Measurements from ENCODE around the gene BOD1L1.
A peak's percentile ranks its signal among the peaks of the same experiment; 100 is the strongest.

BOD1L1 gene

GRCh38 chr4:13633671-13634070 is 6.1 kb upstream of the BOD1L1 start:
- Histone ChIP-seq H3K27me3 (ENCODE audit: insufficient read depth, low read depth) (no peaks in the 10 kb centered on the region), H4K20me1 (ENCODE audit: insufficient read depth) (no peaks in the 10 kb centered on the region), H3K9ac (no peak overlapping the region), H3K4me1 (ENCODE audit: low read depth, poor library complexity, severe bottlenecking) (peaks cover 2% of the 10 kb centered on the region), H3K36me3 (ENCODE audit: insufficient read depth) (no peaks in the 10 kb centered on the region), H3K27ac (no peak overlapping the region), H2AFZ (ENCODE audit: low read depth) (no peak overlapping the region), H3K4me2 (no peak overlapping the region), H3K79me2 (ENCODE audit: insufficient read depth, low read depth) (no peaks in the 10 kb centered on the region), H3K4me3 (IDR thresholded peaks at IDR 0.05; ENCODE audit: insufficient read depth, low read depth, low read length) (no peak overlapping the region)
- TF ChIP-seq, protein P1, sequence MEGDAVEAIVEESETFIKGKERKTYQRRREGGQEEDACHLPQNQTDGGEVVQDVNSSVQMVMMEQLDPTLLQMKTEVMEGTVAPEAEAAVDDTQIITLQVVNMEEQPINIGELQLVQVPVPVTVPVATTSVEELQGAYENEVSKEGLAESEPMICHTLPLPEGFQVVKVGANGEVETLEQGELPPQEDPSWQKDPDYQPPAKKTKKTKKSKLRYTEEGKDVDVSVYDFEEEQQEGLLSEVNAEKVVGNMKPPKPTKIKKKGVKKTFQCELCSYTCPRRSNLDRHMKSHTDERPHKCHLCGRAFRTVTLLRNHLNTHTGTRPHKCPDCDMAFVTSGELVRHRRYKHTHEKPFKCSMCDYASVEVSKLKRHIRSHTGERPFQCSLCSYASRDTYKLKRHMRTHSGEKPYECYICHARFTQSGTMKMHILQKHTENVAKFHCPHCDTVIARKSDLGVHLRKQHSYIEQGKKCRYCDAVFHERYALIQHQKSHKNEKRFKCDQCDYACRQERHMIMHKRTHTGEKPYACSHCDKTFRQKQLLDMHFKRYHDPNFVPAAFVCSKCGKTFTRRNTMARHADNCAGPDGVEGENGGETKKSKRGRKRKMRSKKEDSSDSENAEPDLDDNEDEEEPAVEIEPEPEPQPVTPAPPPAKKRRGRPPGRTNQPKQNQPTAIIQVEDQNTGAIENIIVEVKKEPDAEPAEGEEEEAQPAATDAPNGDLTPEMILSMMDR (conservative IDR thresholded peaks at IDR 0.05; ENCODE audit: low read depth, low read length) = no peak

DNA sequence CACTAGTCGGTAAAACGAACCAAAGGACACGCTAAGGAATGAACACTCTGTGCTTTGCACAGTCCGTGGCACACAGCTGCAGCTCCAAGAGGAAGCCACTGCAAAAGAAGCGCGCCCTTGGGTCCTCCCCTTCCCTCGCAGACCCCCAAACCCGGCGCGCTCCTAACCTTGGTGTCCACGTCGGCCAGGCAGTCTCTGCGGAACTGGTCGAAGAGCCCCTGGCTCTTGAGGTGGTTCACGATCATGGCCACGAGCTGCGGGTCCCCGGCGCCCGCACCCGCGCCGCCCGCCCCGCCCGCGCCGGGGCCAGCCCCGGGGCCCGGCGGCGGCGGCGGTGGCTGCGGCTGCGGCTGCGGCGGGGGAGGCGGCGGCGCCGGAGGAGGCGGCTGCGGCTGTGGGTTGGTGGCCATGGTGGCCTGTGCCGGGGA is 333 bp downstream of the BOD1L1 start:
- H3K4me3 ChIP-seq (IDR thresholded peaks at IDR 0.05; ENCODE audit: insufficient read depth, low read depth, low read length) = peak overlapping the region; percentile 35
- H2AFZ ChIP-seq (ENCODE audit: low read depth) = peak overlapping the region; percentile 87; the same call in 1 of the 2 replicates
- H3K4me1 ChIP-seq (ENCODE audit: low read depth, poor library complexity, severe bottlenecking) = peaks cover 5% of the 10 kb centered on the region
- H3K36me3 ChIP-seq (ENCODE audit: insufficient read depth) = no peaks in the 10 kb centered on the region
- peak overlapping the region; percentile 93 for H3K4me2 ChIP-seq
- TF ChIP-seq, protein P1 (conservative IDR thresholded peaks at IDR 0.05; ENCODE audit: low read depth, low read length) = no peak
- peaks cover 48% of the 10 kb centered on the region for H3K79me2 ChIP-seq (ENCODE audit: insufficient read depth, low read depth)
- no peaks in the 10 kb centered on the region for H4K20me1 ChIP-seq (ENCODE audit: insufficient read depth)
- H3K27ac ChIP-seq = peak overlapping the region; percentile 77
- H3K27me3 ChIP-seq (ENCODE audit: insufficient read depth, low read depth) = no peaks in the 10 kb centered on the region
- H3K9ac ChIP-seq = peak overlapping the region; percentile 79; the same call in 1 of the 2 replicates

DNA sequence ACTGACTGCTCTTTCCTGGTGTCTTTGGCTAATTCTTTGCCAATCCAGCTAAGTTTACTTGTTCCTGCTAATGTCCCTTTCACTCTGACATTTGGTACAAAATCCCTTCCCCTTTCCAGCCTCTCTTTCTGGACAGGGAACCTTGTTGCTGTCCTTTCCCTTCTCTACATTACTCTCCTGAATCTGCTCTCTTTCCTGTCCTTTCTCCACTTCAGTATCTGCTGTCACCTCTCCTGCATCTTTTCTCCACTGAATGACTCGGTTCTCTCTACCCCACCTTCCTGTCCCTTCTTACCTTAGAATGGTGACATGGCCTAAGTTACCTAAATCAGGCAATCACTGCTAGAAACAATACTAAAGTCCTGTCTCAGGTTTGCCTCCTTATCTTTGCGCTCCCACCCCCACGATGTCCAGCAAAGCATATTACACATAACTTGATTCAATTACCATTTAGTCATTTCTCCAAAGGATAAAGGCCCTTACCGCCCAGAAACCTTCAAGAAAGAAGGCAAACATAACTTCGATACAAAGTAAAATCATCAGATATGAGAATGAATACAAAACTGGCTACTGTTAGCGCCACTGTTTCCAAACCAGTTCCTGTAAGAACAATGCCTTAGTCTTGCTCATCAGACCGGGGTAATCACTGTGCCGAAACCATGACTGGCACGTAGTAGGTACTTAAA is 890 bp downstream of the BOD1L1 start:
- Histone ChIP-seq H3K79me2 (ENCODE audit: insufficient read depth, low read depth) (peaks cover 48% of the 10 kb centered on the region), H3K4me2 (peak overlapping the region; percentile 93), H3K27ac (peak overlapping the region; percentile 30; the same call in 1 of the 2 replicates), H3K36me3 (ENCODE audit: insufficient read depth) (no peaks in the 10 kb centered on the region), H2AFZ (ENCODE audit: low read depth) (no peak overlapping the region), H3K4me1 (ENCODE audit: low read depth, poor library complexity, severe bottlenecking) (peaks cover 5% of the 10 kb centered on the region), H3K4me3 (IDR thresholded peaks at IDR 0.05; ENCODE audit: insufficient read depth, low read depth, low read length) (peak overlapping the region; percentile 35), H4K20me1 (ENCODE audit: insufficient read depth) (no peaks in the 10 kb centered on the region), H3K9ac (peak overlapping the region; percentile 51; the same call in 1 of the 2 replicates), H3K27me3 (ENCODE audit: insufficient read depth, low read depth) (no peaks in the 10 kb centered on the region)
- TF ChIP-seq, protein P1 (conservative IDR thresholded peaks at IDR 0.05; ENCODE audit: low read depth, low read length) = no peak

- Histone ChIP-seq H3K4me3 (IDR thresholded peaks at IDR 0.05; ENCODE audit: insufficient read depth, low read depth, low read length) (no peak overlapping the region), H3K79me2 (ENCODE audit: insufficient read depth, low read depth) (peaks cover 10% of the 10 kb centered on the region; the same call in 1 of the 2 replicates), H3K27me3 (ENCODE audit: insufficient read depth, low read depth) (no peaks in the 10 kb centered on the region), H3K9ac (no peak overlapping the region), H3K27ac (no peak overlapping the region), H3K4me1 (ENCODE audit: low read depth, poor library complexity, severe bottlenecking) (peaks cover 27% of the 10 kb centered on the region), H3K36me3 (ENCODE audit: insufficient read depth) (no peaks in the 10 kb centered on the region), H3K4me2 (no peak overlapping the region), H2AFZ (ENCODE audit: low read depth) (no peak overlapping the region), H4K20me1 (ENCODE audit: insufficient read depth) (no peaks in the 10 kb centered on the region)
- TF ChIP-seq, protein P1 (conservative IDR thresholded peaks at IDR 0.05; ENCODE audit: low read depth, low read length) = no peak
Measured at GRCh38 chr4:13618212-13618806, 9.2 kb downstream of the BOD1L1 start.
